D721Med (cell line): Measurements from ENCODE around the gene AQR.
"Not testable (repeated sequence)": the region's sequence is repeated elsewhere in the genome, so short reads cannot be mapped to it uniquely, and the experiment has no call there.

Source experiments
- DNase-seq: peaks from one replicate; pipeline ENCODE4 v3.0.0; 2011; ENCODE audit warnings: low spot score; ENCODE audit not compliant: insufficient read length
- FAIRE-seq: peaks from 2 replicates; lab custom pipeline; 2011; peaks lifted over from hg19 to GRCh38; lab: Jason Lieb, UNC
- CTCF ChIP-seq: IDR thresholded peaks from 2 replicates; pipeline ENCODE4 v1.5.1; 2012; ENCODE audit warnings: mild to moderate bottlenecking, control low read depth; ENCODE audit not compliant: insufficient read depth; ENCODE audit errors: missing control alignments

Gene AQR

GRCh38 chr15:34812369-34812768 lies 157.2 kb downstream of the AQR start:
- no peak for TF ChIP-seq CTCF
- FAIRE-seq (no peak), DNase-seq (no peak)

GRCh38 chr15:34810443-34811129 lies 159.0 kb downstream of the AQR start:
- no peak for TF ChIP-seq CTCF
- no peak for DNase-seq
- FAIRE-seq, result no peak

GRCh38 chr15:34809186-34809585 lies 160.4 kb downstream of the AQR start:
- TF ChIP-seq CTCF, result no peak
- no peak for DNase-seq
- no peak for FAIRE-seq

GRCh38 chr15:34808016-34808415 lies 161.5 kb downstream of the AQR start:
- no peak for TF ChIP-seq CTCF
- no peak for DNase-seq
- FAIRE-seq, result no peak

- not testable (repeated sequence) for FAIRE-seq
Observed at GRCh38 chr15:34807241-34807640, 162.3 kb downstream of the AQR start.

GRCh38 chr15:34804776-34805175 lies 164.8 kb downstream of the AQR start:
- no peak for TF ChIP-seq CTCF
- DNase-seq (no peak), FAIRE-seq (no peak)

More at GRCh38 chr15:34807241-34807640, 162.3 kb downstream of the AQR start:
- DNase-seq, result not testable (repeated sequence)

GRCh38 chr15:34804113-34804512 lies 165.4 kb downstream of the AQR start:
- no peak for TF ChIP-seq CTCF
- peak; percentile 58 for FAIRE-seq
- no peak for DNase-seq
